ENCODE results near the gene CEP250. TPM values are rescaled to one million over a fixed set of nuclear protein-coding genes. Genes with fewer than 3 reads are reported as not detected.
A peak's percentile ranks its signal among the peaks of the same experiment; 100 is the strongest.
"Not testable (repeated sequence)": the region's sequence is repeated elsewhere in the genome, so short reads cannot be mapped to it uniquely, and the experiment has no call there.

CEP250 gene
- total and polyA plus RNA-seq, 9 donors = 15.0 to 34.8 (median 25.0) TPM

DNA sequence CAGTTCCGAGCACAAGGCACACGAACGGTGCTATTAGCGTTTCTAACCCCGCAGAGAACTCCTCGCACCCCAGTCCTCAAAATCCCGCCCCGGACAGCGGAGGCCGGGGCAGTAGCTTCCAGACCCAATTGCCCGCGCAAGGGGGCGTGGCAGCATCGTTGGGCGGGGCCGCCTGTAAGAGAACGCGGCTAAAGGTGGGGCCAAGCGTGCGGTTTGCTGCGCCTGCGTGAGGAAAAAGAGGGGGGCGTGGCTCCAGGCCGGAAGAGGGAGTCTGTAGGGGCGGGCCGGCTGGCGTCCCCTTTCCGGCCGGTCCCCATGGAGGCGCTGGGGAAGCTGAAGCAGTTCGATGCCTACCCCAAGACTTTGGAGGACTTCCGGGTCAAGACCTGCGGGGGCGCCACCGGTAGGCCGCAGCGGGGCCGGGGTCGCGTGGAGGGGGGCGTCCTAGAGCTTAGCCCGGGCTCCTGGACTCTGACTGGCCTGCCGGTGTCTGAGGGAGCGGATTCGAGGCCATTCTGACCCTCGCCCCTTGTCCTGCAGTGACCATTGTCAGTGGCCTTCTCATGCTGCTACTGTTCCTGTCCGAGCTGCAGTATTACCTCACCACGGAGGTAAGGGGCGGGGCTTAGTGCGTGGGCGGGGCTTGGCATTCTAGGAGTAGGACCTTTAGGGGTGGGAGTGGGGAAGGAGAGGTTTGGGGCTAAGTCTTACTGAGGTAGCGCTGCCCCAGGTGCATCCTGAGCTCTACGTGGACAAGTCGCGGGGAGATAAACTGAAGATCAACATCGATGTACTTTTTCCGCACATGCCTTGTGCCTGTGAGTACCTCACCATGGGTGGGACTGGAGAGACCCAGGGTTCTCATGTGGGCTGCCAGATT is 86.6 kb downstream of the CEP250 start, which contains the start of gene ERGIC3:
ERGIC3 (plus strand) TSS at position 296 of the 880 bp plus-strand sequence; CDS start at position 316, 20 bp downstream.
- Histone ChIP-seq H3K36me3 (ENCODE audit: control insufficient read depth, insufficient read depth, low read length) (peaks cover 24% of the 10 kb centered on the region), H3K4me3 (ENCODE audit: low read length) (peak within 1 kb of the TSS; percentile 89), H3K27me3 (ENCODE audit: control insufficient read depth, insufficient read depth, low read length) (no peaks in the 10 kb centered on the region), H3K4me1 (ENCODE audit: control insufficient read depth, insufficient read depth, low read length) (peaks cover 11% of the 10 kb centered on the region), H3K27ac (ENCODE audit: low read length) (peak within 1 kb of the TSS; percentile 56), H3K9me3 (replicated peaks; ENCODE audit: control insufficient read depth, low read depth, low read length) (no peaks in the 10 kb centered on the region)
- peak; percentile 98 for DNase-seq
- 2% methylated on average over 53 of the region's 57 CpGs for WGBS (ENCODE audit: insufficient coverage)

DNA sequence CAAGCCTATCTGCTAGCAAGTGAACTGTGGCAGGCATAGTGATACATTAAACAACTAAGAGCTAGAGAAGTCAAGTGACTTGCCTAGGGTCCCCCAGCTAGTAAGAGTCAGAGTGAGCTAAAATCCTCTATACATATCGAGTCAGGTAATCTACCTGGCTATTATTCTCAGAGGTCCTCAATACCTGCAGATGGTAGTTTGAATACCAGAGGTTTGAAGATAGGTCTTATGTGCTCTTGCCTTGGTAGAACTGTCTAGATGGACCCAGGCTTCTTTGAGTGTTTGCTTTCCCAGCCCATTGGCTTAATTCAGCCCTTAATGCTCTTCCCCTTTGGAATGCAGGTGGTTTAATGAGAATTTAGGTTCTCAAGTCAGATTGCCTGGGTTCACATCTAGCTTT is 87.6 kb downstream of the CEP250 start:
- no peak overlapping the region for H3K4me3 ChIP-seq (ENCODE audit: low read length)
- H3K27ac ChIP-seq (ENCODE audit: low read length) = no peak overlapping the region
- WGBS (ENCODE audit: insufficient coverage) = no CpG with 5 or more reads among the region's 1 CpG
- no peaks in the 10 kb centered on the region for H3K27me3 ChIP-seq (ENCODE audit: control insufficient read depth, insufficient read depth, low read length)
- DNase-seq = no peak
- peaks cover 11% of the 10 kb centered on the region for H3K4me1 ChIP-seq (ENCODE audit: control insufficient read depth, insufficient read depth, low read length)
- no peaks in the 10 kb centered on the region for H3K9me3 ChIP-seq (replicated peaks; ENCODE audit: control insufficient read depth, low read depth, low read length)
- H3K36me3 ChIP-seq (ENCODE audit: control insufficient read depth, insufficient read depth, low read length) = peaks cover 31% of the 10 kb centered on the region

DNA sequence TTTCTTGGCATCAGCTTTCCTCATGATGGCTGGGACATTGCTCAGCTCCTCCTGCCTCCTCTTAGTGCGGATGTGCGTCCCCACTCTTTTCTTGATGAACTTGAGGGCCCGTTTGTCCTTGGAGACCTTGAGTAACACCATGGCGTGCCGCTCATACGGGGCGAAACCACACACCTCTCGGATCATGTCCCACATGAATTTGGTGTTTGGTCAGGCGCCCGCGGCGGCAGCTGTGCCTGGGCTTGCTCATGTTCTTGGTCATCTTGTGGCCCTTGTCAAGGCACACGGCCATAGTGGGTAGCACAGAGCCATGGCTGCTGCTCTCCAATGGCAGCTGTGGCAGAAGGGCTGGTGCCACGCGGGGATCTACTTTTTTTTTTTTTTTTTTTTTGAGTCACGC is 89.0 kb downstream of the CEP250 start:
- H3K27ac ChIP-seq (ENCODE audit: low read length) = no peak overlapping the region
- H3K4me1 ChIP-seq (ENCODE audit: control insufficient read depth, insufficient read depth, low read length) = peaks cover 11% of the 10 kb centered on the region
- WGBS (ENCODE audit: insufficient coverage) = 93% methylated on average over 15 of the region's 16 CpGs
- no peak for DNase-seq
- H3K27me3 ChIP-seq (ENCODE audit: control insufficient read depth, insufficient read depth, low read length) = no peaks in the 10 kb centered on the region
- H3K36me3 ChIP-seq (ENCODE audit: control insufficient read depth, insufficient read depth, low read length) = peaks cover 44% of the 10 kb centered on the region
- no peaks in the 10 kb centered on the region for H3K9me3 ChIP-seq (replicated peaks; ENCODE audit: control insufficient read depth, low read depth, low read length)
- H3K4me3 ChIP-seq (ENCODE audit: low read length) = no peak overlapping the region

DNA sequence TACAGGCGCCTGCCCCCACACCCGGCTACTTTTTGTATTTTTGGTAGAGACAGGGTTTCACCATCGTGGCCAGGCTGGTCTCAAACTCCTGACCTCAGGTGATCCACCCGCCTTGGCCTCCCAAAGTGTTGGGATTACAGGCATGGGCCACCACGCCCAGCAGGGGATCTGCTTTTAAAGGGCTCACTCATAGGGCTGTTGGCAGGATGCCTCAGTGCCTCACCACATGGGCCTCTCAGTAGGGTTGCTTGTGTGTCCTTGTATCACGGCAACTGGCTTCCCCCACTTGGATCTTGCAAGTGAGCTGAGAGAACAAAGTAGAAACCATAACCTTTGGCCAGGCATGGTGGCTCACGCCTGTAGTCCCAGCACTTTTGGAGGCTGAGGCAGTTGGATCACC is 89.5 kb downstream of the CEP250 start:
- H3K9me3 ChIP-seq (replicated peaks; ENCODE audit: control insufficient read depth, low read depth, low read length); DNase-seq: not testable (repeated sequence)
- peaks cover 47% of the 10 kb centered on the region for H3K36me3 ChIP-seq (ENCODE audit: control insufficient read depth, insufficient read depth, low read length)

GRCh38 chr20:35546127-35546526 is 90.7 kb downstream of the CEP250 start:
- peaks cover 56% of the 10 kb centered on the region for H3K36me3 ChIP-seq (ENCODE audit: control insufficient read depth, insufficient read depth, low read length)
- H3K27me3 ChIP-seq (ENCODE audit: control insufficient read depth, insufficient read depth, low read length) = no peaks in the 10 kb centered on the region
- peaks cover 10% of the 10 kb centered on the region for H3K4me1 ChIP-seq (ENCODE audit: control insufficient read depth, insufficient read depth, low read length)
- 91% methylated on average over 1 of the region's 1 CpG for whole genome bisulfite sequencing (ENCODE audit: insufficient coverage)
- H3K4me3 ChIP-seq (ENCODE audit: low read length) = no peak overlapping the region
- no peak for DNase-seq
- no peaks in the 10 kb centered on the region for H3K9me3 ChIP-seq (replicated peaks; ENCODE audit: control insufficient read depth, low read depth, low read length)
- H3K27ac ChIP-seq (ENCODE audit: low read length) = no peak overlapping the region

More for the DNA sequence above, 89.5 kb downstream of the CEP250 start:
- not testable (repeated sequence) for H3K27me3 ChIP-seq (ENCODE audit: control insufficient read depth, insufficient read depth, low read length); H3K27ac ChIP-seq (ENCODE audit: low read length); H3K4me3 ChIP-seq (ENCODE audit: low read length)
- 100% methylated on average over 1 of the region's 7 CpGs for WGBS (ENCODE audit: insufficient coverage)
- peaks cover 11% of the 10 kb centered on the region for H3K4me1 ChIP-seq (ENCODE audit: control insufficient read depth, insufficient read depth, low read length)

- Histone ChIP-seq H3K27ac (ENCODE audit: low read length) (no peak overlapping the region), H3K36me3 (ENCODE audit: control insufficient read depth, insufficient read depth, low read length) (peaks cover 67% of the 10 kb centered on the region), H3K9me3 (replicated peaks; ENCODE audit: control insufficient read depth, low read depth, low read length) (no peaks in the 10 kb centered on the region), H3K4me3 (ENCODE audit: low read length) (no peak overlapping the region), H3K4me1 (ENCODE audit: control insufficient read depth, insufficient read depth, low read length) (peaks cover 5% of the 10 kb centered on the region), H3K27me3 (ENCODE audit: control insufficient read depth, insufficient read depth, low read length) (no peaks in the 10 kb centered on the region)
- WGBS (ENCODE audit: insufficient coverage) = 86% methylated on average over 6 of the region's 9 CpGs
- no peak for DNase-seq
Measured at GRCh38 chr20:35547329-35547728, 91.9 kb downstream of the CEP250 start.

DNA sequence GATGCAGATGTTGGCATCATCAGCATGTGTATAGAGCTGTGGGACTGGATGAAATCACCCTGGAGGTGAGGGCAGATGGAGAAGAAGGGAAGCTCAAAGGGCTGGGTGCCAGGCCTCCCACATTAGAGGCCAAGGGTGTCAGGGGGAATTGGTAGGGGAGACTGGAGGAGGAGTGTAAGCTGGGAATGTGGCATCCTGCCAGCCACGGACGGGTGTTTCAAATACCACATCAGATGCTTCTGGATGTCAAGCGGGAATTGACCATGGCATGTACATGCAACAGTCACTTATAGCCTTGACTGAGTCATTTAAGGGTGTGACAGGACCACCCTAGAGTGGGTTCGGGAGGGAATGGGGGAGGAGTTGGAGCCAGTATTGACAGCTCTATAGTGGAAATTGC is 96.1 kb downstream of the CEP250 start:
- H3K4me1 ChIP-seq (ENCODE audit: control insufficient read depth, insufficient read depth, low read length) = peaks cover 6% of the 10 kb centered on the region
- H3K36me3 ChIP-seq (ENCODE audit: control insufficient read depth, insufficient read depth, low read length) = peaks cover 87% of the 10 kb centered on the region
- H3K27me3 ChIP-seq (ENCODE audit: control insufficient read depth, insufficient read depth, low read length) = no peaks in the 10 kb centered on the region
- WGBS (ENCODE audit: insufficient coverage) = 47% methylated on average over 3 of the region's 4 CpGs
- DNase-seq = peak; percentile 42
- no peak overlapping the region for H3K4me3 ChIP-seq (ENCODE audit: low read length)
- no peaks in the 10 kb centered on the region for H3K9me3 ChIP-seq (replicated peaks; ENCODE audit: control insufficient read depth, low read depth, low read length)
- no peak overlapping the region for H3K27ac ChIP-seq (ENCODE audit: low read length)

GRCh38 chr20:35552914-35553313 is 97.5 kb downstream of the CEP250 start:
- Histone ChIP-seq H3K4me1 (ENCODE audit: control insufficient read depth, insufficient read depth, low read length) (peaks cover 6% of the 10 kb centered on the region), H3K27ac (ENCODE audit: low read length) (no peak overlapping the region), H3K27me3 (ENCODE audit: control insufficient read depth, insufficient read depth, low read length) (no peaks in the 10 kb centered on the region), H3K9me3 (replicated peaks; ENCODE audit: control insufficient read depth, low read depth, low read length) (no peaks in the 10 kb centered on the region), H3K36me3 (ENCODE audit: control insufficient read depth, insufficient read depth, low read length) (peaks cover 90% of the 10 kb centered on the region), H3K4me3 (ENCODE audit: low read length) (no peak overlapping the region)
- WGBS (ENCODE audit: insufficient coverage) = 80% methylated on average over 1 of the region's 3 CpGs
- no peak for DNase-seq

- 75% methylated on average over 4 of the region's 4 CpGs for WGBS (ENCODE audit: insufficient coverage)
- not testable (repeated sequence) for H3K4me3 ChIP-seq (ENCODE audit: low read length); H3K9me3 ChIP-seq (replicated peaks; ENCODE audit: control insufficient read depth, low read depth, low read length); H3K4me1 ChIP-seq (ENCODE audit: control insufficient read depth, insufficient read depth, low read length); H3K27me3 ChIP-seq (ENCODE audit: control insufficient read depth, insufficient read depth, low read length)
- peak; percentile 30 for DNase-seq
- H3K36me3 ChIP-seq (ENCODE audit: control insufficient read depth, insufficient read depth, low read length) = peaks cover 85% of the 10 kb centered on the region
- peak overlapping the region; percentile 20 for H3K27ac ChIP-seq (ENCODE audit: low read length)
Measured at GRCh38 chr20:35555461-35555860, 100.1 kb downstream of the CEP250 start.

DNA sequence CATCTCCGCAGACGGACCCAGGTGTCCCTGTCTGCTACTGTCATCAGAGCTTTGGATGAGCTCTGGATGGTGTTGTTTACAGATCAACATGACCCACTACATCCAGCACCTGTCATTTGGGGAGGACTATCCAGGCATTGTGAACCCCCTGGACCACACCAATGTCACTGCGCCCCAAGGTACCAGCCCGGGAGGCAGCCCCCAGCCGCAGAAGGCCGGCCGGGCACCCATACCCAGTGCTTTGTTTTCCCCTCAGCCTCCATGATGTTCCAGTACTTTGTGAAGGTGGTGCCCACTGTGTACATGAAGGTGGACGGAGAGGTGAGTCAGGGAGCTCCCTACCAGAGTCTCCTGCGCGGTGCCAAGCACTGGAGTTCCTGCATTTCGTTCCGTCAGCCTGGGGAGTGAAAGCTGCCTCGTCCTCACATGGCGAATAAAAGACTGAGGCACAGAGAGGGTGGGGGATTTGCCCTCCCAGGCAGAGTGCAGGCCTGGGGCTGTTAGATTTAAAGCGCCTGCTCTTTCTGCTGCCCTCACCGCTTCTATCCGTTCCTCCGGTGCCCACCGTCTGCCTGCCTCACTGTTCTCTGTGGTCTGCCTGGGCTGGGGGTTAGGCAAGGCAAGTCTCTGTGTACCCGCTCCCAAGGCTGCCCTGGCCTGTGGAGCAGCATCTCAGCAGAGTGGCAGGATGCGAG is 100.7 kb downstream of the CEP250 start:
- no peaks in the 10 kb centered on the region for H3K27me3 ChIP-seq (ENCODE audit: control insufficient read depth, insufficient read depth, low read length)
- no peaks in the 10 kb centered on the region for H3K9me3 ChIP-seq (replicated peaks; ENCODE audit: control insufficient read depth, low read depth, low read length)
- H3K36me3 ChIP-seq (ENCODE audit: control insufficient read depth, insufficient read depth, low read length) = peaks cover 79% of the 10 kb centered on the region
- H3K4me3 ChIP-seq (ENCODE audit: low read length) = no peak overlapping the region
- DNase-seq = no peak
- peaks cover 6% of the 10 kb centered on the region for H3K4me1 ChIP-seq (ENCODE audit: control insufficient read depth, insufficient read depth, low read length)
- 99% methylated on average over 9 of the region's 21 CpGs for whole genome bisulfite sequencing (ENCODE audit: insufficient coverage)
- H3K27ac ChIP-seq (ENCODE audit: low read length) = no peak overlapping the region
